ENCODE results near the gene MAGEB4. TPM values are rescaled to one million over a fixed set of nuclear protein-coding genes. Genes with fewer than 3 reads are reported as not detected.
A peak's percentile ranks its signal among the peaks of the same experiment; 100 is the strongest.

Gene MAGEB4
- total RNA-seq, 1 experiment from 2014 or later = not detected

GRCh38 chrX:30217465-30217864 lies 24.3 kb upstream of the MAGEB4 start (continued):
- no peak for TF ChIP-seq ZNF281 (CRISPR knock-in tag; IDR thresholded peaks at IDR 0.05)
- TF ChIP-seq HMGA2 (CRISPR knock-in tag; IDR thresholded peaks at IDR 0.05) = no peak
- TF ChIP-seq, protein P1, sequence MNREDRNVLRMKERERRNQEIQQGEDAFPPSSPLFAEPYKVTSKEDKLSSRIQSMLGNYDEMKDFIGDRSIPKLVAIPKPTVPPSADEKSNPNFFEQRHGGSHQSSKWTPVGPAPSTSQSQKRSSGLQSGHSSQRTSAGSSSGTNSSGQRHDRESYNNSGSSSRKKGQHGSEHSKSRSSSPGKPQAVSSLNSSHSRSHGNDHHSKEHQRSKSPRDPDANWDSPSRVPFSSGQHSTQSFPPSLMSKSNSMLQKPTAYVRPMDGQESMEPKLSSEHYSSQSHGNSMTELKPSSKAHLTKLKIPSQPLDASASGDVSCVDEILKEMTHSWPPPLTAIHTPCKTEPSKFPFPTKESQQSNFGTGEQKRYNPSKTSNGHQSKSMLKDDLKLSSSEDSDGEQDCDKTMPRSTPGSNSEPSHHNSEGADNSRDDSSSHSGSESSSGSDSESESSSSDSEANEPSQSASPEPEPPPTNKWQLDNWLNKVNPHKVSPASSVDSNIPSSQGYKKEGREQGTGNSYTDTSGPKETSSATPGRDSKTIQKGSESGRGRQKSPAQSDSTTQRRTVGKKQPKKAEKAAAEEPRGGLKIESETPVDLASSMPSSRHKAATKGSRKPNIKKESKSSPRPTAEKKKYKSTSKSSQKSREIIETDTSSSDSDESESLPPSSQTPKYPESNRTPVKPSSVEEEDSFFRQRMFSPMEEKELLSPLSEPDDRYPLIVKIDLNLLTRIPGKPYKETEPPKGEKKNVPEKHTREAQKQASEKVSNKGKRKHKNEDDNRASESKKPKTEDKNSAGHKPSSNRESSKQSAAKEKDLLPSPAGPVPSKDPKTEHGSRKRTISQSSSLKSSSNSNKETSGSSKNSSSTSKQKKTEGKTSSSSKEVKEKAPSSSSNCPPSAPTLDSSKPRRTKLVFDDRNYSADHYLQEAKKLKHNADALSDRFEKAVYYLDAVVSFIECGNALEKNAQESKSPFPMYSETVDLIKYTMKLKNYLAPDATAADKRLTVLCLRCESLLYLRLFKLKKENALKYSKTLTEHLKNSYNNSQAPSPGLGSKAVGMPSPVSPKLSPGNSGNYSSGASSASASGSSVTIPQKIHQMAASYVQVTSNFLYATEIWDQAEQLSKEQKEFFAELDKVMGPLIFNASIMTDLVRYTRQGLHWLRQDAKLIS (CRISPR knock-in tag; IDR thresholded peaks at IDR 0.05; ENCODE audit: borderline replicate concordance) = no peak
- no peak for TF ChIP-seq FOXP1 (CRISPR knock-in tag; IDR thresholded peaks at IDR 0.05; ENCODE audit: borderline replicate concordance)
- TF ChIP-seq E2F5 (CRISPR knock-in tag; IDR thresholded peaks at IDR 0.05) = no peak
- TF ChIP-seq ZNF232 (CRISPR knock-in tag; IDR thresholded peaks at IDR 0.05) = no peak
- no peak for TF ChIP-seq HMGXB4 (CRISPR knock-in tag; IDR thresholded peaks at IDR 0.05)
- no peak for TF ChIP-seq MYBL2 (CRISPR knock-in tag; IDR thresholded peaks at IDR 0.05)

DNA sequence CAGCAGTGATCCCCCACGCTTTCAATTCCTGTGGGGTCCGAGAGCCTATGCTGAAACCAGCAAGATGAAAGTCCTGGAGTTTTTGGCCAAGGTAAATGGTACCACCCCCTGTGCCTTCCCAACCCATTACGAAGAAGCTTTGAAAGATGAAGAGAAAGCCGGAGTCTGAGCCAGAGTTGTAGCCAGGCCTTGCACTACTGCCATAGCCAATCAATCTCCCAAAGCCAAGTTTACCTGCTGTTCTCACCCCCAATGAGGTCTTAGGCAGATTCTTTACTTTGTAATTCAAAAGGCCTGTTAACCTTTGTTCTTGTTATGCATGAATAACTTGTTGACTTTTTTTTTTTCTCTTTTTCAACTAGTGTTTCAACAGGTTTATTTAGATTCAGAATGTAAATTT lies 22.4 kb upstream of the MAGEB4 start:
- ChIA-PET CTCF (no interaction called here), POLR2A (no interaction called here)
- Mint-ChIP-seq H3K4me1 (peaks cover 24% of the 10 kb centered on the region), H3K4me3 (no peak overlapping the region), H3K9me3 (no peaks in the 10 kb centered on the region), H3K36me3 (0 out of 2 replicates have a peak, but pooled peaks cover 2% of the 10 kb centered on the region), H3K27me3 (ENCODE audit: low read depth) (peaks cover 26% of the 10 kb centered on the region), H3K27ac (0 out of 2 replicates have a peak overlapping the region, but pooled peaks have one; percentile 65)
- TF ChIP-seq ZNF263 (CRISPR knock-in tag; IDR thresholded peaks at IDR 0.05; ENCODE audit: low read depth) (no peak), STAT6 (CRISPR knock-in tag; conservative IDR thresholded peaks at IDR 0.05; ENCODE audit: low read depth) (no peak), NR2C2 (CRISPR knock-in tag; IDR thresholded peaks at IDR 0.05) (no peak), ZNF232 (CRISPR knock-in tag; IDR thresholded peaks at IDR 0.05) (no peak), CREB1 (CRISPR knock-in tag; IDR thresholded peaks at IDR 0.05) (no peak), ZNF423 (CRISPR knock-in tag; IDR thresholded peaks at IDR 0.05) (no peak), SOX15 (CRISPR knock-in tag; IDR thresholded peaks at IDR 0.05) (no peak), JAZF1 (CRISPR knock-in tag; IDR thresholded peaks at IDR 0.05) (no peak), NR1H2 (CRISPR knock-in tag; IDR thresholded peaks at IDR 0.05) (no peak)
- TF ChIP-seq, protein P2, sequence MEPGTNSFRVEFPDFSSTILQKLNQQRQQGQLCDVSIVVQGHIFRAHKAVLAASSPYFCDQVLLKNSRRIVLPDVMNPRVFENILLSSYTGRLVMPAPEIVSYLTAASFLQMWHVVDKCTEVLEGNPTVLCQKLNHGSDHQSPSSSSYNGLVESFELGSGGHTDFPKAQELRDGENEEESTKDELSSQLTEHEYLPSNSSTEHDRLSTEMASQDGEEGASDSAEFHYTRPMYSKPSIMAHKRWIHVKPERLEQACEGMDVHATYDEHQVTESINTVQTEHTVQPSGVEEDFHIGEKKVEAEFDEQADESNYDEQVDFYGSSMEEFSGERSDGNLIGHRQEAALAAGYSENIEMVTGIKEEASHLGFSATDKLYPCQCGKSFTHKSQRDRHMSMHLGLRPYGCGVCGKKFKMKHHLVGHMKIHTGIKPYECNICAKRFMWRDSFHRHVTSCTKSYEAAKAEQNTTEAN (CRISPR knock-in tag; IDR thresholded peaks at IDR 0.05) = no peak
- ATAC-seq = peak; percentile 91
- DNase-seq (ENCODE audit: low spot score) = peak; percentile 11
